ENCODE data around the gene MESD. TPM values are rescaled to one million over a fixed set of nuclear protein-coding genes. Genes with fewer than 3 reads are reported as not detected.

MESD gene
- total RNA-seq, 1 donor from 2014 or later: 23.8 TPM

GRCh38 chr15:81007428-81008064, 17.9 kb upstream of the MESD start:
- Mint-ChIP-seq H3K9me3 (ENCODE audit: low read depth) (no peaks in the 10 kb centered on the region), H3K4me3 (ENCODE audit: unreplicated experiment) (no peak overlapping the region), H3K36me3 (ENCODE audit: low read depth) (peaks cover 14% of the 10 kb centered on the region), H3K4me1 (ENCODE audit: low read depth) (peaks cover 36% of the 10 kb centered on the region), H3K27me3 (ENCODE audit: low read depth) (no peaks in the 10 kb centered on the region), H3K27ac (ENCODE audit: unreplicated experiment) (no peak overlapping the region)
- TF ChIP-seq, protein P1, sequence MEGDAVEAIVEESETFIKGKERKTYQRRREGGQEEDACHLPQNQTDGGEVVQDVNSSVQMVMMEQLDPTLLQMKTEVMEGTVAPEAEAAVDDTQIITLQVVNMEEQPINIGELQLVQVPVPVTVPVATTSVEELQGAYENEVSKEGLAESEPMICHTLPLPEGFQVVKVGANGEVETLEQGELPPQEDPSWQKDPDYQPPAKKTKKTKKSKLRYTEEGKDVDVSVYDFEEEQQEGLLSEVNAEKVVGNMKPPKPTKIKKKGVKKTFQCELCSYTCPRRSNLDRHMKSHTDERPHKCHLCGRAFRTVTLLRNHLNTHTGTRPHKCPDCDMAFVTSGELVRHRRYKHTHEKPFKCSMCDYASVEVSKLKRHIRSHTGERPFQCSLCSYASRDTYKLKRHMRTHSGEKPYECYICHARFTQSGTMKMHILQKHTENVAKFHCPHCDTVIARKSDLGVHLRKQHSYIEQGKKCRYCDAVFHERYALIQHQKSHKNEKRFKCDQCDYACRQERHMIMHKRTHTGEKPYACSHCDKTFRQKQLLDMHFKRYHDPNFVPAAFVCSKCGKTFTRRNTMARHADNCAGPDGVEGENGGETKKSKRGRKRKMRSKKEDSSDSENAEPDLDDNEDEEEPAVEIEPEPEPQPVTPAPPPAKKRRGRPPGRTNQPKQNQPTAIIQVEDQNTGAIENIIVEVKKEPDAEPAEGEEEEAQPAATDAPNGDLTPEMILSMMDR (IDR thresholded peaks at IDR 0.05): no peak
- no peak for DNase-seq (ENCODE audit: low spot score)

GRCh38 chr15:81006124-81006523, 16.5 kb upstream of the MESD start:
- H3K4me3 Mint-ChIP-seq (ENCODE audit: unreplicated experiment): no peak overlapping the region
- peaks cover 31% of the 10 kb centered on the region for H3K4me1 Mint-ChIP-seq (ENCODE audit: low read depth)
- H3K36me3 Mint-ChIP-seq (ENCODE audit: low read depth): peaks cover 10% of the 10 kb centered on the region
- no peak for DNase-seq (ENCODE audit: low spot score)
- TF ChIP-seq, protein P1 (IDR thresholded peaks at IDR 0.05): no peak
- H3K27ac Mint-ChIP-seq (ENCODE audit: unreplicated experiment): no peak overlapping the region
- no peaks in the 10 kb centered on the region for H3K27me3 Mint-ChIP-seq (ENCODE audit: low read depth)
- no peaks in the 10 kb centered on the region for H3K9me3 Mint-ChIP-seq (ENCODE audit: low read depth)

DNA sequence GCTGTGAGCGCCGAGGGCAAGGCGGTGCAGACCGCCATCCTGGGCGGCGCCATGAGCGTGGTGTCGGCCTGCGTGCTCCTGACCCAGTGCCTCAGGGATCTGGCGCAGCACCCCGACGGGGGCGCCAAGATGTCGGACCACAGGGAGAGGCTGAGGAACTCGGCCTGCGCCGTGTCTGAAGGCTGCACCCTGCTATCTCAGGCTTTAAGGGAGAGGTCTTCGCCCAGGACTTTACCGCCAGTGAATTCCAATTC, 13.4 kb upstream of the MESD start:
- Mint-ChIP-seq H3K27me3 (ENCODE audit: low read depth) (no peaks in the 10 kb centered on the region), H3K4me1 (ENCODE audit: low read depth) (peaks cover 36% of the 10 kb centered on the region), H3K4me3 (ENCODE audit: unreplicated experiment) (peak overlapping the region; percentile 65), H3K36me3 (ENCODE audit: low read depth) (peaks cover 10% of the 10 kb centered on the region), H3K9me3 (ENCODE audit: low read depth) (no peaks in the 10 kb centered on the region), H3K27ac (ENCODE audit: unreplicated experiment) (no peak overlapping the region)
- DNase-seq (ENCODE audit: low spot score): no peak
- TF ChIP-seq, protein P1 (IDR thresholded peaks at IDR 0.05): no peak

DNA sequence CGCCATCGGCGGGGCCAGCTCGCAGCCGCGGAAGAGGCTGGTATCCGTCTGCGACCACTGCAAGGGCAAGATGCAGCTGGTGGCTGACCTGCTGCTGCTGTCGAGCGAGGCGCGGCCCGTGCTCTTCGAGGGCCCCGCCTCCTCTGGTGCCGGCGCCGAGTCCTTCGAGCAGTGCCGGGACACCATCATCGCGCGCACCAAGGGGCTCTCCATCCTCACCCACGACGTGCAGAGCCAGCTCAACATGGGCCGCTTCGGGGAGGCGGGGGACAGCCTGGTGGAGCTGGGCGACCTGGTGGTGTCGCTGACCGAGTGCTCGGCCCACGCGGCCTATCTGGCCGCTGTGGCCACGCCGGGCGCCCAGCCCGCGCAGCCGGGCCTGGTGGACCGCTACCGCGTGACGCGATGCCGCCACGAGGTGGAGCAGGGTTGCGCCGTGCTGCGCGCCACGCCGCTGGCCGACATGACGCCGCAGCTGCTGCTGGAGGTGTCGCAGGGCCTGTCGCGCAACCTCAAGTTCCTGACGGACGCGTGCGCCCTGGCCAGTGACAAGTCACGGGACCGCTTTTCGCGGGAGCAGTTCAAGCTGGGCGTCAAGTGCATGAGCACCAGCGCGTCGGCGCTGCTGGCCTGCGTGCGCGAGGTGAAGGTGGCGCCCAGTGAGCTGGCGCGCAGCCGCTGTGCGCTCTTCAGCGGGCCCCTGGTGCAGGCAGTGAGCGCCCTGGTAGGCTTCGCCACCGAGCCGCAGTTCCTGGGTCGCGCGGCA, 12.9 kb upstream of the MESD start:
- TF ChIP-seq, protein P1 (IDR thresholded peaks at IDR 0.05): peak; percentile 12
- Mint-ChIP-seq H3K27ac (ENCODE audit: unreplicated experiment) (no peak overlapping the region), H3K9me3 (ENCODE audit: low read depth) (no peaks in the 10 kb centered on the region), H3K4me1 (ENCODE audit: low read depth) (peaks cover 36% of the 10 kb centered on the region), H3K36me3 (ENCODE audit: low read depth) (peaks cover 10% of the 10 kb centered on the region), H3K27me3 (ENCODE audit: low read depth) (no peaks in the 10 kb centered on the region), H3K4me3 (ENCODE audit: unreplicated experiment) (peak overlapping the region; percentile 69)
- DNase-seq (ENCODE audit: low spot score): peak; percentile 92

- TF ChIP-seq, protein P1 (IDR thresholded peaks at IDR 0.05): no peak
- H3K4me3 Mint-ChIP-seq (ENCODE audit: unreplicated experiment): peak overlapping the region; percentile 69
- peaks cover 36% of the 10 kb centered on the region for H3K4me1 Mint-ChIP-seq (ENCODE audit: low read depth)
- H3K27me3 Mint-ChIP-seq (ENCODE audit: low read depth): no peaks in the 10 kb centered on the region
- H3K9me3 Mint-ChIP-seq (ENCODE audit: low read depth): no peaks in the 10 kb centered on the region
- H3K36me3 Mint-ChIP-seq (ENCODE audit: low read depth): peaks cover 10% of the 10 kb centered on the region
- no peak overlapping the region for H3K27ac Mint-ChIP-seq (ENCODE audit: unreplicated experiment)
- no peak for DNase-seq (ENCODE audit: low spot score)
These were observed 12.4 kb upstream of the MESD start for GRCh38 chr15:81002009-81002330.
